ENCODE data around the gene LMO2. TPM values are rescaled to one million over a fixed set of nuclear protein-coding genes. Genes with fewer than 3 reads are reported as not detected.
A peak's percentile ranks its signal among the peaks of the same experiment; 100 is the strongest.

Gene LMO2
- total and polyA plus RNA-seq, 2 donors (not counting 3 experiments of a cell fraction or from before 2014, with no cell fraction given) = 60.4 to 66.8 TPM

GRCh38 chr11:33930317-33931021, 38.6 kb upstream of the LMO2 start:
- CTCF ChIA-PET = interaction anchor here (0.7 to 2.3 kb wide), 13 partner anchors 10 to 72 kb away, joined by 3 to 17 read pairs (median 6); no protein-coding TSS in a partner anchor

More at GRCh38 chr11:33930317-33931021, 38.6 kb upstream of the LMO2 start:
- intact Hi-C loops (cut with micrococcal nuclease) (loop anchor here (2.0 to 5.0 kb wide), 5 partner anchors 32 to 228 kb away; partner anchors contain the start of genes C11orf91 and CAPRIN1), dilution Hi-C loops (cut with MboI; ENCODE audit: extremely low pct_ligation_motif_present, low sequenced_read_pairs) (no loop called here)
- Histone ChIP-seq H3K4me1 (ENCODE audit: control insufficient read depth, extremely low read depth, insufficient read depth, low read length) (peaks cover 48% of the 10 kb centered on the region), H3K9ac (replicated peaks; ENCODE audit: extremely low read depth, insufficient read depth, low read length) (peak overlapping the region; percentile 77), H2AFZ (ENCODE audit: low read depth, low read length) (peak overlapping the region; percentile 88), H3K27ac (ENCODE audit: insufficient read depth, low read depth, low read length) (peak overlapping the region; percentile 97), H4K20me1 (replicated peaks; ENCODE audit: control insufficient read depth, extremely low read depth, insufficient read depth, low read length) (no peaks in the 10 kb centered on the region), H3K9me3 (replicated peaks; ENCODE audit: control insufficient read depth, insufficient read depth, low read length) (no peaks in the 10 kb centered on the region), H3K36me3 (ENCODE audit: control insufficient read depth in 2 of 2, extremely low read depth in 1 of 2, insufficient read depth in 2 of 2, low read length in 2 of 2) (no peaks in the 10 kb centered on the region), H3K4me3 (replicated peaks in 1 of 3; ENCODE audit: insufficient read depth in 1 of 3, low read depth in 1 of 3, low read length in 3 of 3) (peak overlapping the region in 1 of 3 experiments; percentile 15), H3K4me2 (ENCODE audit: insufficient read depth, low read length) (peak overlapping the region; percentile 68), H3K79me2 (ENCODE audit: control insufficient read depth, insufficient read depth, low read length) (no peaks in the 10 kb centered on the region), H3K9me1 (replicated peaks; ENCODE audit: control insufficient read depth, extremely low read depth, insufficient read depth, low read length) (no peaks in the 10 kb centered on the region), H3K27me3 (ENCODE audit: control insufficient read depth in 2 of 2, insufficient read depth in 2 of 2, low read length in 2 of 2) (no peaks in the 10 kb centered on the region)
- FAIRE-seq (peak; percentile 91), DNase-seq (ENCODE audit: low read depth, low spot score) (peak; percentile 98)
- TF ChIP-seq POLR2A (IDR thresholded peaks at IDR 0.05; ENCODE audit: low read depth, low read length) (peak; percentile 68), EZH2 (IDR thresholded peaks at IDR 0.05; ENCODE audit: borderline replicate concordance, low read depth, low read length, severe bottlenecking) (no peak), FOS (IDR thresholded peaks at IDR 0.05; ENCODE audit: borderline replicate concordance, insufficient read depth, low read length) (peak; percentile 23), GATA2 (IDR thresholded peaks at IDR 0.05; ENCODE audit: insufficient read depth, insufficient read length, low read depth, low read length) (no peak), JUN (IDR thresholded peaks at IDR 0.05; ENCODE audit: borderline replicate concordance, insufficient read depth, insufficient read length, low read depth) (peak; percentile 68), CTCF (IDR thresholded peaks at IDR 0.05; ENCODE audit: extremely low read depth in 1 of 2, insufficient read depth in 1 of 2, low read depth in 1 of 2, low read length in 2 of 2) (no peak), POLR2AphosphoS5 (IDR thresholded peaks at IDR 0.05; ENCODE audit: insufficient read depth, low read depth, low read length) (peak; percentile 59), MYC (IDR thresholded peaks at IDR 0.05; ENCODE audit: low read depth, low read length) (no peak), MAX (IDR thresholded peaks at IDR 0.05; ENCODE audit: insufficient read depth, insufficient read length) (no peak)
- BruUV-seq (replicated peaks) = no TSS peak
- POLR2A ChIA-PET = interaction anchor here (1.2 to 1.5 kb wide), 2 partner anchors 31 to 61 kb away, joined by 3 to 5 read pairs; no protein-coding TSS in a partner anchor

All from endothelial cell of umbilical vein (primary cell).